Adrenal gland (tissue), 12 donors: ENCODE results near the gene PCDH12. TPM values are rescaled to one million over a fixed set of nuclear protein-coding genes. Genes with fewer than 3 reads are reported as not detected.

Experiments
- DNase-seq, 7 donors: peaks; one replicate each; pipeline ENCODE4 v3.0.0-alpha.2; 2019 to 2020
- H3K27ac ChIP-seq, 5 donors: fragments of 200-600 bp; sonication (generic) in 4 of 5; 1 replicate in 3 of 5; 2 replicates in 2 of 5; pipeline versions ENCODE4 v1.5.1 to v1.8.0; 2016 to 2020; ENCODE audit warnings: mild to moderate bottlenecking in 1 of 5
- H3K27me3 ChIP-seq: fragments of 200-600 bp; 2 replicates; pipeline ENCODE4 v1.8.0; 2021
- H3K36me3 ChIP-seq, 2 donors: fragments of 200-600 bp; replicated peaks in 1 of 2; 1 replicate in 1 of 2; 2 replicates in 1 of 2; pipeline versions ENCODE4 v1.5.1 to v1.8.0; 2018 to 2022
- H3K4me1 ChIP-seq, 2 donors: fragments of 200-600 bp; replicated peaks in 1 of 2; 1 replicate in 1 of 2; 2 replicates in 1 of 2; pipeline versions ENCODE4 v1.5.1 to v1.8.0; 2018 to 2021
- H3K4me3 ChIP-seq, 4 donors: fragments of 200-600 bp; sonication (generic) in 3 of 4; one replicate each; pipeline ENCODE4 v1.5.1; 2016 to 2018
- H3K9me3 ChIP-seq, 3 donors: fragments of 200-600 bp; sonication (generic) in 1 of 3; replicated peaks in 1 of 3; 1 replicate in 2 of 3; 2 replicates in 1 of 3; pipeline versions ENCODE4 v1.5.1 to v1.8.0; 2016 to 2021
- CTCF ChIP-seq, 6 experiments: fragments of 450-650 bp in 4 of 6; fragments of 200-600 bp in 2 of 6; sonication (generic) in 1 of 6; IDR thresholded peaks; 1 replicate in 5 of 6; 2 replicates in 1 of 6; pipeline versions ENCODE4 v1.5.1 to v1.8.0; 2016 to 2021; ENCODE audit warnings: antibody characterized with exemption in 6 of 6, mild to moderate bottlenecking in 2 of 6, moderate library complexity in 1 of 6
- POLR2A ChIP-seq, 2 donors: fragments of 450-650 bp; IDR thresholded peaks; one replicate each; pipeline ENCODE4 v1.6.1; 2017; ENCODE audit warnings: antibody characterized with exemption in 2 of 2, mild to moderate bottlenecking in 2 of 2, moderate library complexity in 1 of 2
- WGBS, 4 donors: extraction: QIAGEN DNeasy Blood & Tissue Kit in 2 of 4; methylation state at CpG; one replicate each; pipeline versions ENCODE4 v1.1.5 to v1.1.7; 2013 to 2017; 5-methylcytosine and 5-hydroxymethylcytosine counted together
- intact Hi-C, 2 donors: fragments of 100-400 bp; cut with DNase I; formaldehyde crosslinking; loops; one replicate each; pipeline versions ENCODE4 v1.14.1 to v1.15.0; 2022 to 2023
- polyA plus RNA-seq, 3 donors: library from polyadenylated mRNA; stranded (reverse); fragments of 200-250 nt in 2 of 3; fragments of 350-450 nt in 1 of 3; fragmentation: Illumina TruSeq in 1 of 3; extraction: RNeasy Lipid Tissue Mini Kit (QIAGEN cat#74804) in 1 of 3; gene quantifications; one replicate each; pipeline ENCODE4 v1.2.3, GENCODE V29; 2013 to 2014
- total RNA-seq, 9 donors: library from RNA; depleted of rRNA in 4 of 9; stranded (reverse); fragments of >200 nt in 4 of 9; fragments of 120-200 nt in 1 of 9; fragmentation: NEBNext Ultra II Directional in 1 of 9; extraction: Animal tissue kit (Norgen Biotek cat#: 25700) in 1 of 9; gene quantifications; one replicate each; pipeline versions ENCODE4 v1.1.0 to v1.2.4, GENCODE V29; 2013 to 2023
- donor health status: healthy with polysubstance abuse.
- donor health status: Bipolar disorder and iron deficiency.
- donor health status: DM: yes; HTN: yes; CAD: no.
- donor health status: DM: no; HTN: no; CAD: no.
- donor health status: DM: no; HTN: no; CAD: no.
- donor health status: DM: yes; HTN: yes; CAD: no.

PCDH12 gene
- total and polyA plus RNA-seq, 12 donors = 3.3 to 18.4 (median 11.3) TPM

GRCh38 chr5:141897425-141897824 lies 60.6 kb downstream of the PCDH12 start:
- H3K9me3 ChIP-seq = no peaks in the 10 kb centered on the region
- WGBS, 4 donors = 93 to 99% (median 96%) methylated on average over 4 of the region's 4 CpGs
- no peak for TF ChIP-seq CTCF (IDR thresholded peaks at IDR 0.05)
- no peak for TF ChIP-seq POLR2A (IDR thresholded peaks at IDR 0.05)
- H3K36me3 ChIP-seq = no peaks in the 10 kb centered on the region
- H3K4me3 ChIP-seq = no peak overlapping the region
- DNase-seq = no peak
- H3K27ac ChIP-seq = no peak overlapping the region
- H3K4me1 ChIP-seq = no peaks in the 10 kb centered on the region
- H3K27me3 ChIP-seq = no peaks in the 10 kb centered on the region
- intact Hi-C loops = no loop called here

Other genes starting within 250 kb of the PCDH12 start
- 10 to 100 TPM in 4 of 9 donors, 1 to 10 TPM in 5; 3.7 to 16.8 (median 8.9) TPM for gene PCDH1, start 79.8 kb downstream of the PCDH12 start, total RNA-seq
- gene PCDH1, start 79.8 kb downstream of the PCDH12 start, polyA plus RNA-seq = 1 to 10 TPM; 4.6 to 6.1 (median 5.5) TPM
- gene DELE1, start 34.3 kb downstream of the PCDH12 start, total RNA-seq = 100 to 1,000 TPM; 102 to 162 (median 115) TPM
- 10 to 100 TPM; 65.2 to 73.2 (median 70.8) TPM for gene DELE1, start 34.3 kb downstream of the PCDH12 start, polyA plus RNA-seq
- 100 to 1,000 TPM in 3 of 9 donors, 10 to 100 TPM in 6; 71.3 to 185 (median 91.0) TPM for gene RNF14, start 10.9 kb upstream of the PCDH12 start, total RNA-seq
- gene RNF14, start 10.9 kb upstream of the PCDH12 start, polyA plus RNA-seq = 100 to 1,000 TPM in 1 of 3 donors, 10 to 100 TPM in 2; 21.6 to 122 (median 26.2) TPM
- 10 to 100 TPM; 23.3 to 92.5 (median 61.4) TPM for gene GNPDA1, start 54.8 kb upstream of the PCDH12 start, total RNA-seq
- 10 to 100 TPM; 28.5 to 92.8 (median 40.5) TPM for gene GNPDA1, start 54.8 kb upstream of the PCDH12 start, polyA plus RNA-seq
- 100 to 1,000 TPM in 3 of 9 donors, 10 to 100 TPM in 6; 70.6 to 313 (median 89.4) TPM for gene NDFIP1, start 150.6 kb upstream of the PCDH12 start, total RNA-seq
- gene NDFIP1, start 150.6 kb upstream of the PCDH12 start, polyA plus RNA-seq = 100 to 1,000 TPM in 1 of 3 donors, 10 to 100 TPM in 2; 26.7 to 121 (median 31.5) TPM